Embryonic facial prominence (tissue), 1 donor: Measurements from ENCODE around the gene IGFBP1.
A peak's percentile ranks its signal among the peaks of the same experiment; 100 is the strongest.

Experiments
- DNase-seq: peaks from one replicate; pipeline ENCODE4 v3.0.0-alpha.2; 2016; ENCODE audit errors: extremely low spot score

Gene IGFBP1

GRCh38 chr7:45902820-45903219 is 14.5 kb downstream of the IGFBP1 start:
- no peak for DNase-seq

GRCh38 chr7:45909561-45909960 is 21.3 kb downstream of the IGFBP1 start:
- DNase-seq: no peak

GRCh38 chr7:45910855-45911254 is 22.6 kb downstream of the IGFBP1 start:
- DNase-seq: no peak

GRCh38 chr7:45911311-45911710 is 23.0 kb downstream of the IGFBP1 start:
- no peak for DNase-seq

GRCh38 chr7:45912972-45913371 is 24.7 kb downstream of the IGFBP1 start:
- DNase-seq: no peak

GRCh38 chr7:45914911-45915310 is 26.6 kb downstream of the IGFBP1 start:
- no peak for DNase-seq

GRCh38 chr7:45915606-45916005 is 27.3 kb downstream of the IGFBP1 start:
- DNase-seq: no peak

- DNase-seq: no peak
These were observed 28.8 kb downstream of the IGFBP1 start for GRCh38 chr7:45917064-45917463.

GRCh38 chr7:45917658-45918057 is 29.4 kb downstream of the IGFBP1 start:
- DNase-seq: peak; percentile 58

- DNase-seq: no peak
These were observed 30.3 kb downstream of the IGFBP1 start for GRCh38 chr7:45918556-45918955.

GRCh38 chr7:45919231-45919784 is 31.0 kb downstream of the IGFBP1 start:
- no peak for DNase-seq

- no peak for DNase-seq
These were observed 31.7 kb downstream of the IGFBP1 start for GRCh38 chr7:45919993-45920459.

- DNase-seq: peak; percentile 34
These were observed 32.5 kb downstream of the IGFBP1 start, which contains the start of gene IGFBP3 for GRCh38 chr7:45920502-45921380. Gene IGFBP3, minus strand, starts transcription at chr7:45921272. Its CDS starts 132 bp downstream, at chr7:45921140.

- DNase-seq: no peak
These were observed 33.1 kb downstream of the IGFBP1 start for GRCh38 chr7:45921381-45921698.

GRCh38 chr7:45921699-45922519 is 33.6 kb downstream of the IGFBP1 start:
- peak; percentile 57 for DNase-seq

GRCh38 chr7:45922810-45923209 is 34.5 kb downstream of the IGFBP1 start:
- DNase-seq: no peak

- peak; percentile 45 for DNase-seq
These were observed 35.0 kb downstream of the IGFBP1 start for GRCh38 chr7:45923290-45923689.

GRCh38 chr7:45923818-45924217 is 35.5 kb downstream of the IGFBP1 start:
- DNase-seq: no peak

- DNase-seq: no peak
These were observed 36.0 kb downstream of the IGFBP1 start for GRCh38 chr7:45924283-45924682.

- no peak for DNase-seq
These were observed 39.4 kb downstream of the IGFBP1 start for GRCh38 chr7:45927721-45928120.

- DNase-seq: no peak
These were observed 42.7 kb downstream of the IGFBP1 start for GRCh38 chr7:45930967-45931366.

- no peak for DNase-seq
These were observed 49.0 kb downstream of the IGFBP1 start for GRCh38 chr7:45937301-45937700.
